D721Med (cell line): ENCODE data around the gene HBP1.
"Not testable (repeated sequence)": the region's sequence is repeated elsewhere in the genome, so short reads cannot be mapped to it uniquely, and the experiment has no call there.

Experiments
- DNase-seq: peaks from one replicate; pipeline ENCODE4 v3.0.0; 2011; ENCODE audit warnings: low spot score; ENCODE audit not compliant: insufficient read length
- FAIRE-seq: peaks from 2 replicates; lab custom pipeline; 2011; peaks lifted over from hg19 to GRCh38; lab: Jason Lieb, UNC
- CTCF ChIP-seq: IDR thresholded peaks from 2 replicates; pipeline ENCODE4 v1.5.1; 2012; ENCODE audit warnings: mild to moderate bottlenecking, control low read depth; ENCODE audit not compliant: insufficient read depth; ENCODE audit errors: missing control alignments

HBP1 gene

GRCh38 chr7:107128748-107129147, 40.1 kb upstream of the HBP1 start:
- DNase-seq (no peak), FAIRE-seq (no peak)
- no peak for TF ChIP-seq CTCF

GRCh38 chr7:107130487-107131220, 38.1 kb upstream of the HBP1 start:
- DNase-seq: no peak
- FAIRE-seq: no peak
- no peak for TF ChIP-seq CTCF

GRCh38 chr7:107133396-107133795, 35.4 kb upstream of the HBP1 start:
- FAIRE-seq (no peak), DNase-seq (no peak)
- no peak for TF ChIP-seq CTCF

- DNase-seq: no peak
- peak; percentile 89 for FAIRE-seq
- no peak for TF ChIP-seq CTCF
These were observed 29.9 kb upstream of the HBP1 start for GRCh38 chr7:107138696-107139420.

GRCh38 chr7:107143875-107144274, 24.9 kb upstream of the HBP1 start:
- FAIRE-seq, DNase-seq: not testable (repeated sequence)

GRCh38 chr7:107145067-107145838, 23.6 kb upstream of the HBP1 start:
- FAIRE-seq (no peak), DNase-seq (no peak)
- TF ChIP-seq CTCF: no peak
